Activated T-helper 9 cell treated with anti-CD3 and anti-CD28 coated beads, Interleukin-2, amount 50 U/mL, for 16 hours (primary cell): ENCODE measurements around the gene PLXNA3.

ENCODE experiments used
- DNase-seq: peaks from one replicate; pipeline ENCODE4 v3.0.0-alpha.2; 2020; ENCODE audit warnings: low read depth

Gene PLXNA3

DNA sequence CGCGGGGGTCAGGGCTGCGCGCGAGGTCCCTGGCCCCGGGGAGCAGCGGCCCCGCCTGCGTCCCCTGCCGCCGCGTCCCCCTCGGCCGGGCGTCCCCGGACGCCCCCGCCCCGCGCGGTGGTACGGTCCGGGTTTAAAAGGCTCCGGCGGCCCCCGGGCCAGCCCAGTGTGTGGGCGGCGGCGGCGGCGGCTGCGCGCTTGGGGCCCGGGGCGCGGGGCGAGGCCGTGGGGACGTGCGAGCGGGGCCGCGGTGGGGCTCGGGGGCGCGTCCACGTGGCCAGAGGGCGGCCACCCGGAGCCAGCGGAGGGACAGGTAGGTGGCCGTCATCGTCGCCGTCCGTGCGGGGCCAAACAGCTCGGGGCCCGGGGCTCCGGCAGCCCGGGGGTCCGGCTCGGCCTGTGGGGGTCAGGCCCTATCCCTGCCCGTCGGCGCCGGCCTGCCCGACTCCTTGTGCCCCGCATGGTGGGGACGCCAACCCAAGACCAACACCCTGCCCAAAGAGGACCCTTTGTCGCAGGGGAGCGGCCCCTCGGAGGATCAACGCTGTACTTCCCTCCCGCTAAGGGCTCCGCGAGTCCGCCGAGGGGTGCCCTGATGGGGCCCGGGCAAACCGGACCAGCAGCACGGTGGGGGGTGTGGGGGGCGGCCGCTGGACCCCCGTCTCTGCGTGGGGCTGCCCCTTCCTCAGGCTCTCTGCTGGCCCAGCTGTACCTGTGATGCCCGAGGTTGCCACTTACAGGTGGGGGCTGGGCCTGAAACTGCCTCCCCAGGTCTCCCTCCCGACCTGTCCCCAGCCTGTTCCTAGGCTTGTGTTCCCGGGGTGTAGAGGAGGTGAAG, at the start of gene PLXNA3:
Gene PLXNA3 (plus strand): TSS at position 166 of the 838 bp plus-strand sequence. CDS start 1,903 bp downstream, outside the sequence.
- DNase-seq = peak; percentile 49

DNA sequence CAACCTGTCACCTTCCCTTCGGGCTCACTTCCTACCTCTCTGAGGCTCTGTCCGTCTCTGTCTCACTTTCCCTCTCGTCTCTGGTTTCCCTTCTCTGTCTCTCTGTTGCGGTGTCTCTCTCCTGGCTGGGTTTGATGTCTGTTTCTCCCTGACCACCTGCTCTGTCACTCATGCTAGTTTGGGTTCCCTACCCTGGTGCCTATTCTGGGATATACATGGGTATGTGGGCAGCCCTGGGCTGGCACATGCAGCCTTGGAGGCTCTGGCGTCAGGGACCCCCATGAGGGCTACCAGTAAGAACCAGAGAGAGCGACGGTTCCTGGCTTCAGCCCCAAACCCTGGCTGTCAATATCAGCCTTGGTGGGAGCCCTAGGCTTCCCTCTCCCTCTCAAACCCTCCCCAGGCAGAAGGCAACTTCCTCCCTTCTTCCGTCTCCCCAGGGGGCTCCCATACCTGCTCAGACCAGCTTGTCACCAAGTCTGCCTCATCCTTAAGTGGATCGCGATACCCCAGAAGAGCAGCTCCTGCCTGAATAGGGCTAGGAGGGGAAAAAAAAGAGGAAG, 49.3 kb upstream of the PLXNA3 start:
- no peak for DNase-seq

DNA sequence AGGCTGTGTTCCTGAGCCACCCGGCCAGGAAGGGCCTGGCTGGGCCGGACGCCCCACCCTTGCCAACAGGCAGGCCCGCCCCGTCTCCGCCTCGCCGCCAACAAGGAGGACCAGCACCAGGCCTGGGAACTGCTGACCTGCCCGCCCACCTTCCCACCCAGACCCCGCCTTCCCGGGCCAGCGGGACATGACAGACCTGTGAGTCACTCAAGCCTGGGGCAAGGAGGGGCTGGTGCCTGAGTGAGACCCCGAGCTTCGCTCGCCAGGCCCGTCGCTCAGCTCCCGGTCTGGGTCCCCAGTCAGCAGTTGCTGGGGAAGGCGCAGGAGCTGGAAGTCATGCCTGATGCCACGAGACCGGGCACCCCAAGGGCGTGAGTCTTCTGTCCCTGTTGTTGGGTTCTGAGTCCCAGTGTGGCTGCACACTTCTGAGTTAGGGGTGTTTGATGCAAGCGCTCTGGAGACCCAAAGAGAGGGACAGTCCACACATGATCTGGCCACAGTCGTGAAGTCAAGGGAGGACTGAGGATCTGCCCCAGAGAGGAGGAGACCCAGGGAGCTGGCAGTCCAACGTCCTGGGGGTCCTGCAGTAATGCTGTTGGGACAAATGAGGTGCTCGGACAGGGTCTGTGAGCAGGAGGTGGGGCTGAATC, 48.7 kb upstream of the PLXNA3 start, which contains the start of gene DNASE1L1:
Gene DNASE1L1 (minus strand): TSS at position 33 of the 650 bp plus-strand sequence. CDS start 3,686 bp downstream, outside the sequence.
- no peak for DNase-seq

DNA sequence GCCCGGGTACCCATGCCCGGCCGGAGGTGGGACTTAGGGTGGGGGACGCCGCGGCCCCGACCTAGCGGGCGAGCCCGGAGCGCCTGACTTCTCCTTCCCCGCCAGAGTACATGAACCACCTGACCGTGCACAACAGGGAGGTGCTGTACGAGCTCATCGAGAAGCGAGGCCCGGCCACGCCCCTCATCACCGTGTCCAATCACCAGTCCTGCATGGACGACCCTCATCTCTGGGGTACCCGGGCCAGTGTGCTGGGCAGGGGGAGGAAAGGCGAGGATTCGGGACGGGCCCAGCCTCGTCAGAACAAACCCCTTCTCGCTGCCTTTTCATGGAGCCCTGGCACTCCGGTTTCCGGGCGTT, 46.1 kb upstream of the PLXNA3 start:
- peak; percentile 34 for DNase-seq

DNA sequence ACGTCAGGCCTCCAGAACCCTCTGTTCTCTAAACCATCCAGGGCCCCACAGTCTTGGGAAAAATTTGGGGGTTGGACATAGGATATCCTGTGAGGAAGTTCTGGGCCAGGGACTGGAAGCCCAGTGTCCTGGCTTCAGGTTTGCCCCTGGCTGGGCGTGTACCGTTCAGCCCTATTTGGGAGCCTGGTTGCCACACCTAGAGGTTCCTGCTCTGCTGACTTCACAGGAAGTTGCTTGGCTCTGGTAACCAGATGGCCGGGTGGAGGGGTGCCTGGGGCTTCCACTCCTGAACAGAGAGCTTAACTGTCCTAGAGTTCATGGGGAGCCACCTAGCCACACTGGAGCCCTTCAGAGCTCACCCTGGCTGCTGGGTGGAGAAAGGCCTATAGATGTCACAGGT, 45.6 kb upstream of the PLXNA3 start:
- DNase-seq = no peak

DNA sequence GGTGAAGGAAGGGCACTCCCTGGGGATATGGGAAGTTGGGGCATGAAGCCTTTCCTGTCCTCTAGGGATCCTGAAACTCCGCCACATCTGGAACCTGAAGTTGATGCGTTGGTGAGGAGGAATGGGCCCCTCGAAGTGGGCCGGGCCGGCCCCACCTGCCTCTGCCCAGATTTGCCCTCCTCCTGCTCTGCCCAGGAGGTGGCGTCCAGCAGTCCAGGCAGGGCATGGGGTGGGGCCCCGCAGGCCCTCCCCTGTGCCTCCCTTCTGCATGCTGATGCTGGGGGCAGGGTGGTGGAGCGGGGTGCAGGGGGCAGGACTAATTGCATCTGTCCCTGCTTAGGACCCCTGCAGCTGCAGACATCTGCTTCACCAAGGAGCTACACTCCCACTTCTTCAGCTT, 44.9 kb upstream of the PLXNA3 start:
- no peak for DNase-seq

DNA sequence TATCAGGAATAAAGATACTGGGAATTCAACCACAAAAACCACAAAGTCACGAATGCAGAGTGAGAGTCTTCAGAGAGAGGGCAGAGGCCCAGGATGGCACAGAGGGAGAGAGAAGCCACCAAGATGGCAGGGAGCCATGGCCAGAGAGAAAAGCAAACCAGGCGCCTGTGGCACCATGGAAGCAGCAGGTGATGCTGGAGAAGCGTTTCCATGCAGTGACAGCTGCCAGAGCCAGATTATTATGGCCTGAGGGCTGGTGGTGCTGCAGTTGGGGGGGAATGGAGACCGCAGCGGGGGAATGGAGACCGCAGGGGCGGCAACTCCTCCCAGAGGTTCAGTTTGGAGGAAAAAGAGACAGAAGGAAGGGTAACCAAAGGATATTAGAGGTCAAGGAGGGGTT, 40.9 kb upstream of the PLXNA3 start:
- DNase-seq = no peak

DNA sequence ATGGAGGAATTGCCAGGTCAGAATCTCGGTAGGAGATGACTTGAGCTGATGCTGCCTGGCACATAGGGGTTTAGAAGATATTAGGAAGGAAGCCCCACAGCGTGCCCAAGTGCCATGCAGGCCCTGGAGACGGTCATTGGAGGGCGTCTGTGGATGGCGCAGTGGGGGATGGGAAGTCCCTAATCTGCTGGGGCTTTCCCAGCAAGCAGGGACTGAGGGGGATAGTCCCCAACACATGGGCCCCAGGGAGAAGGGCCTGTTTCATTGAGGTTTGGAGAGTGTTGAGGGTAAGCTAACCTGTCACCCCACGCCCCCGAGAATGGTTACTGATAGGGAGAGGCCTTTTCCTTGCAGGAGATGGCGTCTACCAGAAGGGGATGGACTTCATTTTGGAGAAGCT, 38.9 kb upstream of the PLXNA3 start:
- no peak for DNase-seq

DNA sequence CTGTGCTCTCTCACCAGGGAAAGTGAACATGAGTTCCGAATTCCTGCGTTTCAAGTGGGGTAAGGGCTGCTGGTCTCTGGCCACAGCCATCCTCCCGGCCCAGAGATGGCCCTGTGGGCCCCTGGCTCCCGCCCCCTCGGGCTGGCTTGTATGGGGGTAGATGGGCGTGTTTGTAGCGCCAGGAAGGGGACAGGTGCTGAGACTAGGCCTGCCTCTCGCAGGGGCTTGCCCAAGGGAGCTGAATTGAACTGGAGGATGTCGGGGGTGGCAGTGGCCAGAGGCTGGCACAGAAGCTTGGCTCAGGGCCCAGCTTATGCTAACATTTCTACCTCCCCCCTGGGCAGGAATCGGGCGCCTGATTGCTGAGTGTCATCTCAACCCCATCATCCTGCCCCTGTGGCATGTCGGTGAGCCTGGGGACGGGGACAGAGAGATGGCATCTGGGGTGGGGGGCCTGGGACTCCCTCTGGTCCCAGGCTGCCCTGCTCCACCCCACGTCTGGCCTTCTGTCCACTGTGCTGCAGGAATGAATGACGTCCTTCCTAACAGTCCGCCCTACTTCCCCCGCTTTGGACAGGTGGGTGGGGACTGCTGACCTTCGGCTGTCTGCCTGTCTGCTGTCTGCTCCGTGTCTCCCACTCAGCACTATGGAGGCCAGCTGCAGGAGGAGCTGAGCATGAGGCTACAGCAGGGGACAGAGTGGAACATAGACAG, 38.2 kb upstream of the PLXNA3 start:
- no peak for DNase-seq

DNA sequence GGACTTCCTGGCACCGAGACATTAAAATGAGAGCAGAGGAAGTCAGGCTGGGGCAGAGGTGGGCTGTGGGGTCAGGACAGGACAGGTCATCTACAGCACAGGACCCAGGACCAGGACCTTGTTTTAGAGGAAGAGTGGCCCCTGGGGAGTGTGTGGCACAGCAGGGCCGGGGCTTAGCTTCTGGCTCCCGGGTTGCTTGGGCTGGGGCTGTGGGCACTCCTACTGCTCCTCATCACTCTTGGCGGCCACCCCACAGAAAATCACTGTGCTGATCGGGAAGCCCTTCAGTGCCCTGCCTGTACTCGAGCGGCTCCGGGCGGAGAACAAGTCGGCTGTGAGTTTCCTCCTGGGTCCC, 37.7 kb upstream of the PLXNA3 start:
- DNase-seq = no peak

DNA sequence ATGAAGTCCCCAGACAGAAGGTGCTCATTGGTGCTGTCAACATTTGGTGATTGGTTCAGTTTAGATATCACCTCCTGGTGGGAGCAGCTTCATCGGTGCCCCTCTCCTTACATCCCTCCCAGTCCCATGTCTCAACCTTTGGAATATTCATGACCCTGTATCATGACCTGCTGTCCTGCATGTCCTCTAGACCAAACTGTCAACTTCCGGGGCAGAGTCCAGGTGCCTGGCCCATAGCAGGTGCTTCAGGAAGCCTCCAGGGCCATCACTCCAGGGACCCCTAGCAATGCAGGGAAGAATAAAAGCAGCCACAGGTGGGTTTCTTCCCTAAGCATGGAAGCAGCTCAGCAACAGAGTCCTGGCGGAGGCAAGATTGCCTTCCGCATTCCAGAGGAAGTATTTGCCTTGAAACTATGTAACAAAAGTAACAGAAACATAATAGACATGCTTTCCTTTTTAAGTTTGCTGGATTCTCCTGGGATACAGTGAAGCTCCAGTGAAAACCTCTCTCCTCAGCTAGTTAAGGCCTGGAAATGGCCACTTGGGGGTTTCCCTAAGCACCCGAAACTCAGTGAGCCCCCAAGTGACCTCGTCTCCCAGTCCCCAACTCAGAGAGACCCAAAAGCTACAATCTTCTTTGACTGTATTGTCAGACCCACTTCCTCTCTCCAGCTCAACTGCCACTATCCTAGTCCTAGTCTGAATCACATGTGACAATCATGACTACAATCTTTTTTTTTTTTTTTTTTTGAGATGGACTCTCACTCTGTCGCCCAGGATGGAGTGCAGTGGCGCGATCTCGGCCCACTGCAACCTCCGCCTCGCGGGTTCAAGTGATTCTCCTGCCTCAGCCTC, 30.9 kb upstream of the PLXNA3 start:
- DNase-seq = no peak

DNA sequence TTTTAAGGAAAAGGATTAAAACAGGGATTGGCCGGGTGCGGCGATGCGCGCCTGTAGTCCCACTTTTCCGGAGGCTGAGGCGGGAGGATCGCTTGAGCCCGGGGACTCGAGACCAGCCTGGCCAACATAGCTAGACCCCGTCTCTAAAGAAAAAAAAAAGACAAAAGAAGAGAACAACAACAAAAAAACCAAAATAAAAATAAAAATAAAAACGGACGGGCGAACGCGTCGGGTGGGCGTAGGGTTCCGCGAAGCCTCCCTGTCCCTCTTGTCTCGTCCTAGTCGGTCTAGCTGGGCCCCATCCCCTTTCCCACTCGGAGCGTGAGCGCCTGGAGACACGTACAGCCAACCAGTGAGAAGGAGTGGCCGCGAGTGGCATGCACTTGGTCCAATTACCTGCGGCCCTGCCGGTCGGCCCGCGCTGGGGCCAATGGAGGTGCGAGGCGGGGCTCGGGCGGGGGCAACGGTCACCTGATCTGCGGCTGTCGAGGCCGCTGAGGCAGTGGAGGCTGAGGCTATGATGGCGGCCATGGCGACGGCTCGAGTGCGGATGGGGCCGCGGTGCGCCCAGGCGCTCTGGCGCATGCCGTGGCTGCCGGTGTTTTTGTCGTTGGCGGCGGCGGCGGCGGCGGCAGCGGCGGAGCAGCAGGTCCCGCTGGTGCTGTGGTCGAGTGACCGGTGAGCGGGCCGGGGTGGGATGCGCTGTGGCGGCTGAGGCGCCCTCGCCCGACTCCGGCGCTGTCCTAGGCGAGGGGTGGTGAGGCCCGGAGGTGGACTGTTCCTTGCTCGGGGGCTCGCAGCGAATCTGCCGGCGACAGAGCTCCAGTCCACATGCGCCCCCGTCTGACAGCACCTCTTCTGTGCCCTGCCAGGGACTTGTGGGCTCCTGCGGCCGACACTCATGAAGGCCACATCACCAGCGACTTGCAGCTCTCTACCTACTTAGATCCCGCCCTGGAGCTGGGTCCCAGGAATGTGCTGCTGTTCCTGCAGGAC, 29.6 kb upstream of the PLXNA3 start, which contains the start of gene ATP6AP1:
Gene ATP6AP1 (plus strand): TSS at position 502 of the 996 bp plus-strand sequence. CDS start 16 bp downstream, at position 518.
- peak; percentile 83 for DNase-seq

DNA sequence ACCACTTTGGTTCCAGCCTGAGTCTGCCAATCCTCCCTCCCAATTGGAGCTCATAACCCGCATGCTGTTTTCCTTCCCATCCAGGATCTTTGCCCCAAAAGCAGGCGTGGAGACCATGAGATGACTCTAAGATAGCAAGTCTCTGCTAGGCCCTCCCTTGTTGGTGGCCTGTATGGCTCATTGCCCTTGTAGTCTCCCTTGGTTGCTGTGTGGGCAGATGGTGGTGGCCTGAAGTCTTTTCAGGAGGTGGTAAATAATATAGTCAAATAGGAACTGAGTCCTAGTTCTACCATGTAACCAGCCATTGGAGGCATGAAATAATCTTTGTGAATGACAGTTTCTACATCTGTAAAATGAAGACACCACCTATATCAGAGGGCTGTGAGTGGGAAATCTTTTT, 28.4 kb upstream of the PLXNA3 start:
- no peak for DNase-seq

DNA sequence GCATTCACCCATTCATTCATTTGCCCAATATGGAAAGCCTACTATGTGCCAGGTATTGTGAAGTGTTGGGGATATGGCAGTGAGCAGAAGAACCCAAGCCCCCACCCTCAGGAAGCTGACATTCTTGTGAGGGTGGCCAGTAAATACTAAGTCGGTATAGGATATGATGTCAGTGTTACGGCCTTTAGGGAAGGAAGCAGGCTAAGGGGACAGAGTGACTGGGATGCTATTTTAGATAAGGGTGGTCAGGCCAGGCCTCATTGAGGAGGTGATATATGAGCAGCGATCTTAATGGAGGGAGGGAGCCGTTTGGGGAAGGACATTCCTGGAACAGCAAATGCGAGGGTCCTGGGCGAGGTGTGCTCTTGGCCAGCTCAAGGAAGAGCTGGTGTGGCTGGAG, 27.6 kb upstream of the PLXNA3 start:
- DNase-seq = no peak

DNA sequence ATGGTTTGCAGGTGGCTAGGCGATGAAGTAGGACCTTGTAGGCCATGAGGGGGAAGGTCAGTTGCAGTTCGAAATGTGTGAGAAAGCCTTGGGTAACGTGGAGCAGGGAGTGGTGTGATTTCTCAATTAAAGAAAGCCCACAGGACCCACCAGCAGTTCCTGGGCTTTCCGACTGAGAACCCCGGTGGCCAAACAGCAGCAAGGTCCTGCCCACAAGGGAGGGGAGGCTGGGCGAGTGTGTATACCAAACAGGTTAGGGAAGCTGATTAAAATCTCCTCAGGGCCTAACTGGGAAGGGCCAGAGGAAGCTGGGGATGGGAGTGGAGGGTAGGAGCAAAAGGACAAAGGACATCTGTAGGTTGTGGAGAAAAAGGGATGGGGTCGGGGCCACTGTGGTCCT, 27.2 kb upstream of the PLXNA3 start:
- DNase-seq = no peak

DNA sequence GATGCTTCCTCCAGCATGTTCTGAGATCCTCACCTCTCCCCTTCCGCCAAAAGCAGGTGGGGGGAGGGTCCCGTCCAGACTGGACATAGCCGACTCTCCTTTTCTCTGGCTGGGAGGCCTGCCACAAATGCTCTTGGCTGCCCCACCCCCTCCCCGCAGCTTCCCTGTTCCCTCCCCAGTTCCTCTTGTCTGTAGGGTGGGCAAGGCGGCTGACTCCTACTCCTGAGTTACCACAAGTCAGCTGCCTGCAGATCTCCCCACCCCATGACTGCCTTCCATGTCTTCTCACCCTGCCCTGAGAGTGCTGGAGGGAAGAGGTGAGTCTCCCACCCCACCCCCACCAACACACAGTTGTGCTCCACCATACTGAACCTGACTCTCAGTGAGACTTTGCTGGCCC, 26.7 kb upstream of the PLXNA3 start:
- no peak for DNase-seq

DNA sequence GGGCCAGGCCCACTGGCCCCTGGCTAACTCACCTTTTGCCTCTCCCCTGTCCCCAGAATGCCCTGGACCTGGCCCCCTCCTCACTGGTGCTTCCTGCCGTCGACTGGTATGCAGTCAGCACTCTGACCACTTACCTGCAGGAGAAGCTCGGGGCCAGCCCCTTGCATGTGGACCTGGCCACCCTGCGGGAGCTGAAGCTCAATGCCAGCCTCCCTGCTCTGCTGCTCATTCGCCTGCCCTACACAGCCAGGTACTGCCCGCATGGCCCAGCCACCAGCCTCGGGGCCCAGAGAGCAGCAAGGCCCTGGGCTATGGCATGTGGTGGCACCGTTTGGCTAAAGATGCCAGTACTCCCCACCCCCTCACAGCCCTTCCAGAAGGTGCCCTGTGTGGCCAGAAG, 25.9 kb upstream of the PLXNA3 start:
- DNase-seq = no peak

DNA sequence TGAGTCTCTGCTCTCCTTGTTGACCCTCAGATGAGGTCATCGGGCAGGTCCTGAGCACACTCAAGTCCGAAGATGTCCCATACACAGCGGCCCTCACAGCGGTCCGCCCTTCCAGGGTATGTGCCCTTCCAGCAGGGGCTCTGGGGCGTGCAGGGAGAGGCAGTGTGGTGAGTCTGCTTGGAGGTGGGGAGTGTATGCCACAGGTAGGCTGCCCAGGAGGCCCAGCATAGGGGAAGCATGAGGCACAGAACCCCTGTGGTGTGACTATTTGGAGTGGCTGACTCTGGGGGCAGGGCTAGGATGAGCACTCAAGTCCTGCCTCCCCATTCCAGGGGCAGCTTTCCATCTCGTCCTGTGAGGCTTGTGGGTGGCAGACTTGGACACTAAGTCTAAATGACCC, 24.5 kb upstream of the PLXNA3 start:
- no peak for DNase-seq

DNA sequence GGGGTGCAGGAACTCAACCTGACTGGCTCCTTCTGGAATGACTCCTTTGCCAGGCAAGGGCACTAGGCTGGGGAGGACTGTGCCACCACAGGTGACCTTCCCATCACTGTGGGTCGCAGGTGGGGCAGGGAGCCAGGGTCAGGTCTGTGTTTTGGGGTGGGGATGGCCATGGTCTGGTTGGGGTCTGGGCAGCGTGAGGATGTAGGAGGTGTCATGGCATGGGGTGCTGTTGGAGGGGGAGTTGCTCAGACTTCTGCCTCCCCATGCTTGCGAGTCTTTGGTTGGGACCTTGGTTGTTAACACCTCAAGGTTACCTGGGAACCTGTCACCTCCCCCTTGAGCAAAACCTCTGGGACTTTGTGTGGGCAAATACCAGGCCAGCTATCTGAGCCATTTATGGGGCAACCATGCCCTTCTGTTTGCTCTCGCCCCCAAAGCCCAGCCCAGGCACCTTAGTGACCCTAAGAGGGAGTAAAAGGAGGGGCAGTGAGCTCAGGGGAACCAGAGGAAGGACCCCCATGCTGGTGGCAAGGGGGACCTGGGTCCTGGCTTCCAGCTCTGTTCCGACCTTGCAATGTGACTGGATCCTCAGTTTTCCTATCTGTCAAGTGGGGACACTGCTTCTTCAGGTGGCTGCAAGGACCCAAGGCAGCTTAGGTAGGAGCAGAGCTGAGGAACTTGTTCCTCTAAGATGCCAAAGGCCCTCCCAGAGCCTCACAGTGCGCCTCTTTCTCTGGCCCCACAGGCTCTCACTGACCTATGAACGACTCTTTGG, 23.5 kb upstream of the PLXNA3 start:
- no peak for DNase-seq
